HG03025 (cell line): Measurements from ENCODE around the gene TXN.

ENCODE experiments used
- ATAC-seq: cut with Tn5 transposase; IDR thresholded peaks from one replicate; pipeline ENCODE4 v1.9.1; 2021; ENCODE audit warnings: mild to moderate bottlenecking, moderate library complexity; ENCODE audit not compliant: unreplicated experiment, low FRiP score

TXN gene

GRCh38 chr9:110256380-110257096 is at the start of gene TXN:
Gene TXN, minus strand, starts transcription at chr9:110256507. Its CDS starts 72 bp downstream, at chr9:110256435.
- peak; percentile 70 for ATAC-seq

DNA sequence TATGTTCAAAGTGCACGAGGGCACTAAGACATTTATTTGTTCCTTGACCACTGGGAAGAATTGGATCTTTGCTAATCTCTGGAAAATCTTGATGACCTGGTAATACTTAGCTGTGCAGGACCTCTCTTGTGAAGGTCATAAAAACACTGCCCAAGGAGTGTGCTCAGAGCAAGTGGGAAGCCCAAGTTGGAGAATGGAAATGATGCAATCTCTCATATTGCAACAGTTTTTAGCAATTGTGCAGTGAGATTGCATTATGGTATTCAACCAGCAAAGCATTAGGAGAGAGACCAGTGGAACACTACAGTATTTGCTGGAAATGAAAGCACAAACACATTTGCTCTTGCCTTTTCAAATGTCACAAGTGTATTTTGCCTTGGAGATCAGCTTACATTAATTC is 46.8 kb upstream of the TXN start:
- ATAC-seq: no peak

GRCh38 chr9:110298043-110298605 is 41.8 kb upstream of the TXN start:
- no peak for ATAC-seq

DNA sequence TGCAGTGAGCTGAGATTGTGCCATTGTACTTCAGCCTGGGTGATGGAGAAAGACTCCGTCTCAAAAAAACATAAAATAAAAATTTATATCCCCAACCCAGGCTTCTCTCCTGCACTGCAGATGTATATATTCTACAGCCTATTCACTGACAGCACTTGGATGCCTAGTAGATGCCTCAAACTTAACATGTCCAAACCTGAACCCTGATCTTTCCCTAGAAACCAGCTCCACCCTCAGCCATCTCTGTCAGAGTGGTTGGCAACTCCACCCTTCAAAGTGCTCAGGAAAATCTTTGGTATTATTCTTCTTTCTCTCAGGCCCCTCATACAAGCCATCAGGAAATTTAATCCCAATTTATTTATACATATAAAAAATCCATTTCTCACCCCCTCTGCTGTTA is 36.9 kb upstream of the TXN start:
- no peak for ATAC-seq

GRCh38 chr9:110291921-110292557 is 35.7 kb upstream of the TXN start:
- no peak for ATAC-seq

DNA sequence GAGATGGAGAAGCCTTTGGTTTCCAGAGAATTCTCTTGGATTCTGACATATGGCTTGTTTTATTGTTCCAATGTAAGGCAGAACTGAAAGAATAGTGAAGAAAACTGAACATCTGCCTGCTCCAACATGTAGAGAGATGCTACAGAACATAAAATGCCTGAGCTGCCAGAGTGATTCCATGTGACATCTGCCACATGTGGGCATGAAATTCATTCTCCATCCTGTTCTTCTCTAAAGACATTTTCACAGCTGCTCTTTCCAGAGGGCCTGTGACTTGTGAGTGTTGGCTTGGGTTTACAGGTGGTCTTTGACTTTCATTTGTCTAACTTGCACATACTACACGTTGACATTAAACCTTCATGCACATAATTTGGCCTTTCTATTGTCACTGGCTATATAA is 33.7 kb upstream of the TXN start:
- ATAC-seq: no peak

GRCh38 chr9:110288503-110288902 is 32.2 kb upstream of the TXN start:
- ATAC-seq: no peak

DNA sequence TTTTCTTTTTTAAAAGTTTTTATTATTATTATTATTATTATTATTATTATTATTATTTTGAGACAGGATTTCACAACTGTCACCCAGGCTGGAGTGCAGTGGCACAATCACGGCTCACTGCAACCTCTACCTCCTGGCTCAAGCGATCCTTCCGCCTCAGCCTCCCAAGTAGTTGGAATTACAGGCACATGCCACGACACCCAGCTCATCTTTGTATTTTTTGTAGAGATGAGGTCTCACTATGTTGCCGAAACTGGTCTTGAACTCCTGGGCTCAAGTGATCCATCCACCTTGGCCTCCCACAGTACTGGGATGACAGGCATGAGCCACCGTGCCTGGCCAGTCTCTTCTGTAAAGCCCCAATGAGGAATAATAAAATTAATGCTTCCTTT is 31.0 kb upstream of the TXN start:
- no peak for ATAC-seq

- no peak for ATAC-seq
These were observed 28.0 kb upstream of the TXN start for GRCh38 chr9:110284211-110284844.

DNA sequence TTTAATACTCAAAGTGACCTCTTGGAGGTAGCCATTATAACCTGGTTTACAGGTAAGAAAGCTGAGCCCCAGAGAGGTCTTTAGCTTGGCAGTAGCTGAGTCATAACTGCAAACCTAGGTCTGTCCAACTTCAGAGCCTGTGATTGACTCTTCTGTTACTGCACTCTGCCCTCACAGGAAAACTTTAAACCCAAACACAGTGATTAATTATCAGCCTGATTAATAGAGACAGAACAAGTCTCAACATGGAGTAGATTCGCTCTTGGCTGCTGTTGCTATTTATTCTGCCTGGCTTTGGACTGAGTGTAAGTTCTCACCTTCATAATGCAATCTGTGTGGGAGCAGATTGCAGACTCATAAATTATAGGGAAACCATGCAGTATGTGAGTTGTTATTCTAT is 27.4 kb upstream of the TXN start:
- ATAC-seq: no peak

- ATAC-seq: no peak
These were observed 26.4 kb upstream of the TXN start for GRCh38 chr9:110282739-110283081.

DNA sequence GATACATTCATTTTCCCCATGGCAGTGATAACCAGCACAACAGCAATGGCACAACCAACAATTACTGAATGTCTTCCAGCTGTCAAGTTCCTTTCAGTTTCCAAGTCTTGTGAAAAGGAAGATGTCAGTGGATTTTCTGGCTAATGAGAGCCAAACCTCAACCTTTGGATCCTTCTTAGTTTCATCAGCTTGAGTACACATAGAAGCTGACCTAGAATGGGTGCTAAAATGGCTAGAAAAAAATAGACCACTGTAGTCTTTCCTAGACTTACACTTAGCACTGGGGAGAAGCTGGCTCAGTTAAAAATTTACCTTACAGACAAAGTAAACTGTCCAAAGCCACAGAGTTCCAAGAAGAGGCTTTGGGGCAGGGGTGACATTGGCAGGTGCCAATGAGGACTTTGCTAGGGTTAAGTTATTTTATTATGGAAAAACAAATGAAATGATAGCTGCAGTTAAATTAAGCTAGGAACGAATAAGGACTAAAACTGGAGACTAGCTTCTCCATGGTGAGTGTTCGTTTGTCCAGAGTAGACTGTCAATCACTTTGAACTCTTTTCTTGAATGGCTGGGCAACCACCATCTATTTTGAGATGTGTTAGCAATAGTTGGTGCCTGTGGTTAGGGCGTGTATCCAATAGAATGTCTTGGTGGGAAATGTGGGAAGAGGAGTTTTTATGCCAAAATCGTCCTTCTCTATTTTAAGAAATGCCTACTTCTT is 25.9 kb upstream of the TXN start:
- no peak for ATAC-seq

GRCh38 chr9:110278080-110278707 is 21.9 kb upstream of the TXN start:
- ATAC-seq: no peak

GRCh38 chr9:110276781-110277180 is 20.5 kb upstream of the TXN start:
- ATAC-seq: no peak

DNA sequence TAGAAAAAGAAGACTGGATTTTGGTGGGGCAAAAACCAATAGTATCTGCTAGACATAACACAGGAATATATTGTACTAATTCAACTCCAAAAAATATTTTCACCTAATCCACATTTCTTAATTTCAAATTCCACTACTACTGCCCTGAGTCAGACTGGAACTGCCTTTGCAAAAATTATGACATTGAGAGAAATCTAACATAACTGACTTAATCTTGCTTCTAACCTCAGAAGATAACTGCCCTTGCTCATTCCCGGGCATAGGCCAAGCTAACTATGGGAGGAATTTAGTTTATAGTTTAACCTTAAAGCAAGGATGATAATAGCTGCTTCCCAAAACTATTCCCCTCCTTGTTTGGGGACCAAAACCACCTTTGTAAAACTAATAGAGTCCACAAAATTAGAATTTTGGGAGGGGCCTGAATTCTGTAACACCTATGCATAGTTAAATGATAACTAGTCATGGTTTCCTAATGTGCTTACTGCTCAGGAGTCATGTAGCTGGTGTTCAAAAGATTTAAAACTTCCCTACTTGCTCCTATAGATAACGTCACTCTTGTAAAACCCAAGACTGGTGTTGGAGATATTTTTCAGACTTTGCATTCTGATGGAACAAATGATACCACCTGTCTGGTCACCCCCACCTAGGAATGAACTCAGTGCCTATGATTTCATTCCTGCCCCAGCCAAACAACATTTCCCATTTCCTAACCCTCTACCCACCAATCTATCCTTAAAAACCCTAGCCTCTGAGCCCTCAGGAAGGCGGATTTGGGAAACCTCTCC is 14.1 kb upstream of the TXN start:
- ATAC-seq: no peak

- no peak for ATAC-seq
These were observed 10.5 kb upstream of the TXN start for GRCh38 chr9:110266795-110267194.

- ATAC-seq: no peak
These were observed 5.3 kb upstream of the TXN start for GRCh38 chr9:110261632-110262031.

DNA sequence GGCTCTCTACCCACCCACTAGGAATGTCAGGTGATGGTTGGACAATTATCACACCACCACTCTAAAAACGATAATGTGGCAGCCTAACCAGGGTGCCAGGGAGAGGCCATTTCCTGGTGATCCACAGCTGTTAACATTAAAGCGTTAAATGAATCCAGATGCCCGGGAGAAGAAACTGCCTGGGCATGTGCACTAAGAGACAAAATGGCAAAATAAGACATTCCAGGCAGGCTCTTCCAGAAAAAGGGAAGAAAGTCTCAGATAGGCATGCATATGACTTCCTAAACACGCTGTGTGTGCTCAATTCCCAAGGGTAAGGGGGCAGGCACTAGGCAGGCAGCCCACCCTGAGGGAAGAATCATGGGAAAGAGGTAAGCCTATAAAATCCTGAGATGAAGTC is 4.6 kb upstream of the TXN start:
- ATAC-seq: no peak

GRCh38 chr9:110259566-110259965 is 3.3 kb upstream of the TXN start:
- ATAC-seq: no peak

- ATAC-seq: no peak
These were observed 2.4 kb upstream of the TXN start for GRCh38 chr9:110258690-110259091.
